ENCODE results near the gene ABCA8.

ABCA8 gene

GRCh38 chr17:68860941-68861340 is 94.3 kb downstream of the ABCA8 start:
- DNase-seq (ENCODE audit: extremely low read depth, low read depth), result no peak
- no peak for TF ChIP-seq CTCF (IDR thresholded peaks at IDR 0.05; ENCODE audit: low read depth, low read length, missing control alignments)
- no peak overlapping the region for H3K4me3 ChIP-seq (replicated peaks; ENCODE audit: low read depth, low read length)

- TF ChIP-seq CTCF (IDR thresholded peaks at IDR 0.05; ENCODE audit: low read depth, low read length, missing control alignments), result no peak
- no peak for DNase-seq (ENCODE audit: extremely low read depth, low read depth)
These were observed 100.7 kb downstream of the ABCA8 start for GRCh38 chr17:68854452-68854851.

GRCh38 chr17:68853439-68853838 is 101.8 kb downstream of the ABCA8 start:
- H3K4me3 ChIP-seq (replicated peaks; ENCODE audit: low read depth, low read length), result no peak overlapping the region
- DNase-seq (ENCODE audit: extremely low read depth, low read depth), result no peak
- TF ChIP-seq CTCF (IDR thresholded peaks at IDR 0.05; ENCODE audit: low read depth, low read length, missing control alignments), result no peak

More at GRCh38 chr17:68854452-68854851, 100.7 kb downstream of the ABCA8 start:
- no peak overlapping the region for H3K4me3 ChIP-seq (replicated peaks; ENCODE audit: low read depth, low read length)

- no peak for TF ChIP-seq CTCF (IDR thresholded peaks at IDR 0.05; ENCODE audit: low read depth, low read length, missing control alignments)
- DNase-seq (ENCODE audit: extremely low read depth, low read depth), result no peak
- H3K4me3 ChIP-seq (replicated peaks; ENCODE audit: low read depth, low read length), result no peak overlapping the region
These were observed 102.2 kb downstream of the ABCA8 start for GRCh38 chr17:68853036-68853435.

- DNase-seq (ENCODE audit: extremely low read depth, low read depth), result no peak
- H3K4me3 ChIP-seq (replicated peaks; ENCODE audit: low read depth, low read length), result no peak overlapping the region
- no peak for TF ChIP-seq CTCF (IDR thresholded peaks at IDR 0.05; ENCODE audit: low read depth, low read length, missing control alignments)
These were observed 103.3 kb downstream of the ABCA8 start for GRCh38 chr17:68851890-68852289.

- no peak for TF ChIP-seq CTCF (IDR thresholded peaks at IDR 0.05; ENCODE audit: low read depth, low read length, missing control alignments)
- no peak overlapping the region for H3K4me3 ChIP-seq (replicated peaks; ENCODE audit: low read depth, low read length)
These were observed 104.3 kb downstream of the ABCA8 start for GRCh38 chr17:68850749-68851510.

More at GRCh38 chr17:68850749-68851510, 104.3 kb downstream of the ABCA8 start:
- DNase-seq (ENCODE audit: extremely low read depth, low read depth), result no peak
